K562 (cell line): ENCODE measurements around the gene NOTCH3. TPM values are rescaled to one million over a fixed set of nuclear protein-coding genes. Genes with fewer than 3 reads are reported as not detected.

Experiments used
- DACH1 ChIP-seq: fragments of 450-650 bp; IDR thresholded peaks from 2 replicates; pipeline ENCODE4 v1.6.1; 2018; ENCODE audit not compliant: partially characterized antibody
- KDM1A ChIP-seq, 2 experiments: fragments of 450-650 bp; IDR thresholded peaks; 2 replicates each; pipeline ENCODE4 v1.6.1; 2016; ENCODE audit warnings: mild to moderate bottlenecking in 2 of 2
- KHSRP ChIP-seq: fragments of 450-650 bp; IDR thresholded peaks from 2 replicates; pipeline ENCODE4 v1.6.1; 2017
- NELFE ChIP-seq: IDR thresholded peaks from 2 replicates; pipeline ENCODE4 v1.6.1; 2011; ENCODE audit warnings: mild to moderate bottlenecking; ENCODE audit not compliant: insufficient read depth, insufficient read length
- PRDM10 ChIP-seq: fragments of 450-650 bp; IDR thresholded peaks from 2 replicates; pipeline ENCODE4 v1.6.1; 2018; ENCODE audit not compliant: partially characterized antibody
- RBM14 ChIP-seq: fragments of 200-400 bp; formaldehyde crosslinking; IDR thresholded peaks from 2 replicates; pipeline ENCODE4 v1.6.1; 2018; ENCODE audit warnings: low read depth, mild to moderate bottlenecking, low read length, moderate library complexity, borderline replicate concordance; ENCODE audit not compliant: insufficient read depth
- RBM25 ChIP-seq: fragments of 200-400 bp; formaldehyde crosslinking; IDR thresholded peaks from 2 replicates; pipeline ENCODE4 v1.6.1; 2018; ENCODE audit warnings: low read length, low read depth, moderate library complexity; ENCODE audit not compliant: severe bottlenecking
- SAFB ChIP-seq: fragments of 200-400 bp; formaldehyde crosslinking; IDR thresholded peaks from 2 replicates; pipeline ENCODE4 v1.6.1; 2017; ENCODE audit warnings: low read depth, low read length, borderline replicate concordance
- SLC30A9 ChIP-seq: fragments of 250-450 bp; sonication (Bioruptor Pico); IDR thresholded peaks from 2 replicates; pipeline ENCODE4 v1.8.0; 2022; ENCODE audit warnings: mild to moderate bottlenecking, moderate library complexity
- TAF9B ChIP-seq: fragments of 450-650 bp; IDR thresholded peaks from 2 replicates; pipeline ENCODE4 v1.6.1; 2018; ENCODE audit warnings: mild to moderate bottlenecking; ENCODE audit not compliant: partially characterized antibody
- polyA plus RNA-seq, 8 experiments: library from polyadenylated mRNA; depleted of rRNA in 4 of 8; stranded (reverse) in 5 of 8; unstranded in 3 of 8; fragments of >200 nt; fragmentation: Nextera tagmentation in 2 of 8; fragmentation: Illumina TruSeq in 1 of 8; extraction: Ambion mirVana in 2 of 8; extraction: Trizol in 1 of 8; gene quantifications; 2 replicates each; pipeline versions ENCODE4 v1.2.1 to v1.2.3, GENCODE V29; 2011 to 2014; ENCODE audit warnings: inconsistent platforms in 1 of 8, missing spikeins in 1 of 8
- total RNA-seq, 7 experiments: library from RNA; depleted of rRNA in 6 of 7; stranded (reverse); fragments of >200 nt in 6 of 7; fragmentation: Illumina TruSeq in 2 of 7; extraction: Trizol in 2 of 7; gene quantifications; 2 replicates each; pipeline versions ENCODE4 v1.2.1 to v1.2.3, GENCODE V29; 2011 to 2021; ENCODE audit warnings: low replicate concordance in 1 of 7
- TF ChIP-seq, protein P1 (sequence below): fragments of 200-600 bp; sonication (generic); IDR thresholded peaks from one replicate; pipeline ENCODE4 v1.6.1; 2012; ENCODE audit warnings: mild to moderate bottlenecking, low read depth, low read length, inconsistent platforms
- TF ChIP-seq, protein P2 (sequence below): fragments of 450-650 bp; IDR thresholded peaks from 2 replicates; pipeline ENCODE4 v1.6.1; 2016; ENCODE audit warnings: missing biosample characterization, missing genetic modification characterization

NOTCH3 gene
- total and polyA plus RNA-seq, 9 of the 15 experiments (the other 6 are each of a cell fraction or from before 2014, with no cell fraction given): under 0.01 to 1.2 (median 0.16) TPM

DNA sequence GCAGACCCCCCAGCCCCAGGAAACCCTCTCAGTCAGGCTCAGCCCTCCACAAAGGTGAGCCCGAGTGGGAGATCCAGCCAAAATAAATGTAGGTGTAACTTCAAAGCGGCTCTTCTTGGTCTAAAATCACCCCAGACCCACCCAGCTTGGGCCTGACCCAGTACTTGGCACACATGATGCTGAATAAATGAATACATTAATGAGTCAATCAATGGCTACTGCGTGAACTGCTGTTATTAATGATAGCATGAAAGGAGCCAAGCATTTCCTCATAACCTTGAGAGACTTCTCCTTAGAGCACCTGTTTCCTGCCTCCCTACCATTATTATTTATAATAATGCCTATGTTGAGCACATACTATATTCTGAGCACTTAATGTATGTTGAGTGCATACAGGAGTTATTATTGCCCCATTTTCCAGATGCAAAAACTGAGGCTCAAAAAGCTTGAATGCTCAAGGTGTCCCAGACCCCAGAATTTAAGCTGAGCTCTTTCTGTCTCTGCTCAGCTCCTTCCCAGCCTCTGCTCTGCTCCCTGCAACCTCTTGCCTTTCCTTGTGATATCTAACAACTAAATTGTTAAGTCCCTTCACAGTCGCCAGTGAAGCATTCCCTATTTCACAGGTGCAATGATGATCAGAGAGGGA, 4.3 kb downstream of the NOTCH3 start (continued):
- TF ChIP-seq, protein P1, sequence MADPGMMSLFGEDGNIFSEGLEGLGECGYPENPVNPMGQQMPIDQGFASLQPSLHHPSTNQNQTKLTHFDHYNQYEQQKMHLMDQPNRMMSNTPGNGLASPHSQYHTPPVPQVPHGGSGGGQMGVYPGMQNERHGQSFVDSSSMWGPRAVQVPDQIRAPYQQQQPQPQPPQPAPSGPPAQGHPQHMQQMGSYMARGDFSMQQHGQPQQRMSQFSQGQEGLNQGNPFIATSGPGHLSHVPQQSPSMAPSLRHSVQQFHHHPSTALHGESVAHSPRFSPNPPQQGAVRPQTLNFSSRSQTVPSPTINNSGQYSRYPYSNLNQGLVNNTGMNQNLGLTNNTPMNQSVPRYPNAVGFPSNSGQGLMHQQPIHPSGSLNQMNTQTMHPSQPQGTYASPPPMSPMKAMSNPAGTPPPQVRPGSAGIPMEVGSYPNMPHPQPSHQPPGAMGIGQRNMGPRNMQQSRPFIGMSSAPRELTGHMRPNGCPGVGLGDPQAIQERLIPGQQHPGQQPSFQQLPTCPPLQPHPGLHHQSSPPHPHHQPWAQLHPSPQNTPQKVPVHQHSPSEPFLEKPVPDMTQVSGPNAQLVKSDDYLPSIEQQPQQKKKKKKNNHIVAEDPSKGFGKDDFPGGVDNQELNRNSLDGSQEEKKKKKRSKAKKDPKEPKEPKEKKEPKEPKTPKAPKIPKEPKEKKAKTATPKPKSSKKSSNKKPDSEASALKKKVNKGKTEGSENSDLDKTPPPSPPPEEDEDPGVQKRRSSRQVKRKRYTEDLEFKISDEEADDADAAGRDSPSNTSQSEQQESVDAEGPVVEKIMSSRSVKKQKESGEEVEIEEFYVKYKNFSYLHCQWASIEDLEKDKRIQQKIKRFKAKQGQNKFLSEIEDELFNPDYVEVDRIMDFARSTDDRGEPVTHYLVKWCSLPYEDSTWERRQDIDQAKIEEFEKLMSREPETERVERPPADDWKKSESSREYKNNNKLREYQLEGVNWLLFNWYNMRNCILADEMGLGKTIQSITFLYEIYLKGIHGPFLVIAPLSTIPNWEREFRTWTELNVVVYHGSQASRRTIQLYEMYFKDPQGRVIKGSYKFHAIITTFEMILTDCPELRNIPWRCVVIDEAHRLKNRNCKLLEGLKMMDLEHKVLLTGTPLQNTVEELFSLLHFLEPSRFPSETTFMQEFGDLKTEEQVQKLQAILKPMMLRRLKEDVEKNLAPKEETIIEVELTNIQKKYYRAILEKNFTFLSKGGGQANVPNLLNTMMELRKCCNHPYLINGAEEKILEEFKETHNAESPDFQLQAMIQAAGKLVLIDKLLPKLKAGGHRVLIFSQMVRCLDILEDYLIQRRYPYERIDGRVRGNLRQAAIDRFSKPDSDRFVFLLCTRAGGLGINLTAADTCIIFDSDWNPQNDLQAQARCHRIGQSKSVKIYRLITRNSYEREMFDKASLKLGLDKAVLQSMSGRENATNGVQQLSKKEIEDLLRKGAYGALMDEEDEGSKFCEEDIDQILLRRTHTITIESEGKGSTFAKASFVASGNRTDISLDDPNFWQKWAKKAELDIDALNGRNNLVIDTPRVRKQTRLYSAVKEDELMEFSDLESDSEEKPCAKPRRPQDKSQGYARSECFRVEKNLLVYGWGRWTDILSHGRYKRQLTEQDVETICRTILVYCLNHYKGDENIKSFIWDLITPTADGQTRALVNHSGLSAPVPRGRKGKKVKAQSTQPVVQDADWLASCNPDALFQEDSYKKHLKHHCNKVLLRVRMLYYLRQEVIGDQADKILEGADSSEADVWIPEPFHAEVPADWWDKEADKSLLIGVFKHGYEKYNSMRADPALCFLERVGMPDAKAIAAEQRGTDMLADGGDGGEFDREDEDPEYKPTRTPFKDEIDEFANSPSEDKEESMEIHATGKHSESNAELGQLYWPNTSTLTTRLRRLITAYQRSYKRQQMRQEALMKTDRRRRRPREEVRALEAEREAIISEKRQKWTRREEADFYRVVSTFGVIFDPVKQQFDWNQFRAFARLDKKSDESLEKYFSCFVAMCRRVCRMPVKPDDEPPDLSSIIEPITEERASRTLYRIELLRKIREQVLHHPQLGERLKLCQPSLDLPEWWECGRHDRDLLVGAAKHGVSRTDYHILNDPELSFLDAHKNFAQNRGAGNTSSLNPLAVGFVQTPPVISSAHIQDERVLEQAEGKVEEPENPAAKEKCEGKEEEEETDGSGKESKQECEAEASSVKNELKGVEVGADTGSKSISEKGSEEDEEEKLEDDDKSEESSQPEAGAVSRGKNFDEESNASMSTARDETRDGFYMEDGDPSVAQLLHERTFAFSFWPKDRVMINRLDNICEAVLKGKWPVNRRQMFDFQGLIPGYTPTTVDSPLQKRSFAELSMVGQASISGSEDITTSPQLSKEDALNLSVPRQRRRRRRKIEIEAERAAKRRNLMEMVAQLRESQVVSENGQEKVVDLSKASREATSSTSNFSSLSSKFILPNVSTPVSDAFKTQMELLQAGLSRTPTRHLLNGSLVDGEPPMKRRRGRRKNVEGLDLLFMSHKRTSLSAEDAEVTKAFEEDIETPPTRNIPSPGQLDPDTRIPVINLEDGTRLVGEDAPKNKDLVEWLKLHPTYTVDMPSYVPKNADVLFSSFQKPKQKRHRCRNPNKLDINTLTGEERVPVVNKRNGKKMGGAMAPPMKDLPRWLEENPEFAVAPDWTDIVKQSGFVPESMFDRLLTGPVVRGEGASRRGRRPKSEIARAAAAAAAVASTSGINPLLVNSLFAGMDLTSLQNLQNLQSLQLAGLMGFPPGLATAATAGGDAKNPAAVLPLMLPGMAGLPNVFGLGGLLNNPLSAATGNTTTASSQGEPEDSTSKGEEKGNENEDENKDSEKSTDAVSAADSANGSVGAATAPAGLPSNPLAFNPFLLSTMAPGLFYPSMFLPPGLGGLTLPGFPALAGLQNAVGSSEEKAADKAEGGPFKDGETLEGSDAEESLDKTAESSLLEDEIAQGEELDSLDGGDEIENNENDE: no peak
- no peak for TF ChIP-seq NELFE
- no peak for TF ChIP-seq PRDM10
- TF ChIP-seq SAFB: no peak
- TF ChIP-seq KDM1A (IDR thresholded peaks at IDR 0.05): peak; percentile 43 to 73; a peak in 2 of 4 replicates
- TF ChIP-seq RBM25: peak; percentile 79
- no peak for TF ChIP-seq TAF9B
- TF ChIP-seq, protein P2, sequence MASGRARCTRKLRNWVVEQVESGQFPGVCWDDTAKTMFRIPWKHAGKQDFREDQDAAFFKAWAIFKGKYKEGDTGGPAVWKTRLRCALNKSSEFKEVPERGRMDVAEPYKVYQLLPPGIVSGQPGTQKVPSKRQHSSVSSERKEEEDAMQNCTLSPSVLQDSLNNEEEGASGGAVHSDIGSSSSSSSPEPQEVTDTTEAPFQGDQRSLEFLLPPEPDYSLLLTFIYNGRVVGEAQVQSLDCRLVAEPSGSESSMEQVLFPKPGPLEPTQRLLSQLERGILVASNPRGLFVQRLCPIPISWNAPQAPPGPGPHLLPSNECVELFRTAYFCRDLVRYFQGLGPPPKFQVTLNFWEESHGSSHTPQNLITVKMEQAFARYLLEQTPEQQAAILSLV (tag): no peak
- TF ChIP-seq KHSRP: no peak
- TF ChIP-seq DACH1: no peak
- no peak for TF ChIP-seq SLC30A9 (CRISPR knock-in tag)
- TF ChIP-seq RBM14: no peak
